Measurements from ENCODE around the gene NPEPL1. TPM values are rescaled to one million over a fixed set of nuclear protein-coding genes. Genes with fewer than 3 reads are reported as not detected.

NPEPL1 gene
- total and polyA plus RNA-seq, 2 of the 8 experiments (the other 6 are each of a cell fraction or from before 2014, with no cell fraction given) = 12.4 to 26.8 TPM

GRCh38 chr20:58685988-58686387 is 6.6 kb upstream of the NPEPL1 start:
- DNase-seq (ENCODE audit: low read depth in 1 of 2, low spot score in 2 of 2) = peak in 1 of 2 experiments; percentile 39
- no peak overlapping the region for H2AFZ ChIP-seq (ENCODE audit: low read length)
- H3K27me3 ChIP-seq (replicated peaks in 1 of 4; ENCODE audit: control insufficient read depth in 3 of 4, extremely low read depth in 1 of 4, insufficient read depth in 3 of 4, low read length in 3 of 4) = no peaks in the 10 kb centered on the region
- H3K79me2 ChIP-seq (ENCODE audit: control insufficient read depth in 1 of 2, insufficient read depth in 2 of 2, low read length in 2 of 2) = no peaks in the 10 kb centered on the region
- no peak overlapping the region for H3K4me3 ChIP-seq (ENCODE audit: extremely low read depth in 1 of 4, insufficient read depth in 2 of 4, low read depth in 3 of 4, low read length in 4 of 4)
- H3K18ac ChIP-seq (ENCODE audit: extremely low read depth, low read length) = no peak overlapping the region
- H3K14ac ChIP-seq (ENCODE audit: insufficient read length) = no peak overlapping the region
- H3K9ac ChIP-seq (replicated peaks in 1 of 4; ENCODE audit: extremely low read depth in 1 of 4, low read depth in 3 of 4, low read length in 3 of 4) = no peak overlapping the region
- H4K20me1 ChIP-seq (replicated peaks in 1 of 2; ENCODE audit: control insufficient read depth in 1 of 2, insufficient read depth in 2 of 2, low read length in 2 of 2) = peaks cover 0 to 5% of the 10 kb centered on the region in 2 experiments
- no peak overlapping the region for H2BK120ac ChIP-seq (replicated peaks; ENCODE audit: low read depth, low read length)
- H4K8ac ChIP-seq (ENCODE audit: extremely low read depth, insufficient read depth, low read length) = no peak overlapping the region
- no peak overlapping the region for H4K91ac ChIP-seq (replicated peaks; ENCODE audit: insufficient read length, low read length)
- H3K36me3 ChIP-seq (ENCODE audit: control insufficient read depth in 2 of 4, insufficient read depth in 4 of 4, low read length in 3 of 4) = no peaks in the 10 kb centered on the region; a peak in 1 of 8 replicates
- H2BK5ac ChIP-seq (ENCODE audit: low read depth, low read length) = 0 out of 2 replicates have a peak overlapping the region, but pooled peaks have one; percentile 5
- no peak overlapping the region for H3K23ac ChIP-seq (ENCODE audit: insufficient read length)
- FAIRE-seq = no peak
- H4K5ac ChIP-seq (ENCODE audit: insufficient read length, low read depth, low read length) = no peak overlapping the region
- H2AK5ac ChIP-seq (ENCODE audit: low read depth, low read length) = 0 out of 2 replicates have a peak overlapping the region, but pooled peaks have one; percentile 13
- POLR2A ChIA-PET (ENCODE audit: partially characterized antibody) = interaction anchor here (0.7 to 1.9 kb wide), 10 partner anchors 8 to 149 kb away, joined by 3 to 10 read pairs (median 4); partner anchors contain the start of gene STX16
- WGBS, 2 experiments (ENCODE audit: extremely low coverage in 1 of 2, insufficient coverage in 1 of 2, insufficient read length in 1 of 2, insufficient replicate concordance in 2 of 2, low coverage in 1 of 2, low lambda C conversion rate in 2 of 2, missing lambda C conversion rate in 1 of 2) = 91% methylated on average over 5 of the region's 5 CpGs; no CpG with 5 or more reads in 1 of the 2 experiments
- H2BK15ac ChIP-seq (ENCODE audit: low read length) = 0 out of 2 replicates have a peak overlapping the region, but pooled peaks have one; percentile 16
- H3K4me1 ChIP-seq (replicated peaks in 1 of 4; ENCODE audit: control insufficient read depth in 3 of 4, insufficient read depth in 4 of 4, low read length in 3 of 4) = peaks cover 0 to 9% (median 3%) of the 10 kb centered on the region in 4 experiments; a peak in 5 of 7 replicates
- 0 out of 2 replicates have a peak overlapping the region, but pooled peaks have one; percentile 61 for H2BK20ac ChIP-seq (ENCODE audit: low read length)
- no peak overlapping the region for H3K56ac ChIP-seq (replicated peaks; ENCODE audit: insufficient read length, low read depth, low read length)
- no peaks in the 10 kb centered on the region for H3K9me3 ChIP-seq (ENCODE audit: insufficient read depth in 2 of 2, low read depth in 1 of 2, low read length in 1 of 2)
- no peak overlapping the region for H3K4me2 ChIP-seq (ENCODE audit: insufficient read depth in 1 of 2, low read depth in 2 of 2, low read length in 2 of 2)
- CTCF ChIA-PET (ENCODE audit: partially characterized antibody) = interaction anchor here (0.6 to 0.9 kb wide), 2 partner anchors 54 to 204 kb away, joined by 3 read pairs; no protein-coding TSS in a partner anchor
- H2BK12ac ChIP-seq (ENCODE audit: low read depth, low read length) = peak overlapping the region; percentile 33; the same call in 1 of the 2 replicates
- no peaks in the 10 kb centered on the region for H3K79me1 ChIP-seq (ENCODE audit: low read depth, low read length)
- no peak overlapping the region for H3K27ac ChIP-seq (ENCODE audit: low read depth, low read length)
- H3K23me2 ChIP-seq (ENCODE audit: low read depth, low read length) = peaks cover 5% of the 10 kb centered on the region; the same call in 1 of the 2 replicates
- no peak overlapping the region for H3K4ac ChIP-seq (replicated peaks; ENCODE audit: insufficient read length, low read depth, low read length)
- TF ChIP-seq SUZ12 (IDR thresholded peaks at IDR 0.05; ENCODE audit: low read length) = no peak
- no peak for TF ChIP-seq JUND (IDR thresholded peaks at IDR 0.05; ENCODE audit: low read length)
- TF ChIP-seq RAD21 (IDR thresholded peaks at IDR 0.05 in 1 of 2, conservative IDR thresholded peaks at IDR 0.05 in 1 of 2; ENCODE audit: low read depth in 2 of 2, low read length in 2 of 2) = no peak
- no peak for TF ChIP-seq MAX (IDR thresholded peaks at IDR 0.05)
- no peak for TF ChIP-seq KDM4A (IDR thresholded peaks at IDR 0.05; ENCODE audit: low read depth, low read length, severe bottlenecking)
- no peak for TF ChIP-seq RNF2 (IDR thresholded peaks at IDR 0.05; ENCODE audit: borderline replicate concordance, low read depth, low read length, missing control alignments, poor library complexity, severe bottlenecking)
- no peak for TF ChIP-seq SP4 (IDR thresholded peaks at IDR 0.05; ENCODE audit: low read length)
- no peak for TF ChIP-seq ZNF274 (IDR thresholded peaks at IDR 0.05; ENCODE audit: borderline replicate concordance, extremely low read depth, low read length)
- TF ChIP-seq TAF7 (optimal IDR thresholded peaks at IDR 0.05; ENCODE audit: borderline replicate concordance, low read depth, low read length) = no peak
- TF ChIP-seq SP2 (IDR thresholded peaks at IDR 0.05; ENCODE audit: low read length) = no peak
- TF ChIP-seq ATF3 (IDR thresholded peaks at IDR 0.05; ENCODE audit: insufficient read depth, low read depth, low read length) = no peak
- no peak for TF ChIP-seq GTF2F1 (IDR thresholded peaks at IDR 0.05; ENCODE audit: borderline replicate concordance, low read depth, low read length)

All from H1 (cell line).